Stimulated activated naive CD4-positive, alpha-beta T cell treated with Interleukin-2 at 50 U/mL for 16 hours (primary cell): Measurements from ENCODE around the gene SYNGR4.
A peak's percentile ranks its signal among the peaks of the same experiment; 100 is the strongest.
"Not testable (repeated sequence)": the region's sequence is repeated elsewhere in the genome, so short reads cannot be mapped to it uniquely, and the experiment has no call there.

ENCODE experiments used
- DNase-seq: peaks from one replicate; lab custom pipeline; 2025; lab: John Stamatoyannopoulos, UW

Gene SYNGR4

DNA sequence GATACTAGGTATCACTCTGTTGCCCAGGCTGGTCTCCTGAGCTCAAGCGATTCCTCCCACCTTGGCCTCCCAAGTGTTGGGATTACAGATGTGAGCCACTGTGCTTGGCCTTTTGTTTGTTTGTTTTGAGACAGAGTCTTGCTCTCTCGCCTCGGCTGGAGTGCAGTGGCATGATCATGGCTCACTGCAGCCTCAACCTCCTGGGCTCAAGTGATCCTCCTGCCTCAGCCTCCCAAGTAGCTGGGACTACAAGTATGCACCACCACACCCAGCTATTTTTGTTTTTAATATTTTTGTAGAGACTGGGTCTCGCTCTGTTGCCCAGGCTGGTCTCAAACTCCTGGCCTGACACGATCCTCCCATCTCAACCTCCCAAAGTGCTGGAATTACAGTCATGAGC is 7.6 kb downstream of the SYNGR4 start:
- DNase-seq: not testable (repeated sequence)

DNA sequence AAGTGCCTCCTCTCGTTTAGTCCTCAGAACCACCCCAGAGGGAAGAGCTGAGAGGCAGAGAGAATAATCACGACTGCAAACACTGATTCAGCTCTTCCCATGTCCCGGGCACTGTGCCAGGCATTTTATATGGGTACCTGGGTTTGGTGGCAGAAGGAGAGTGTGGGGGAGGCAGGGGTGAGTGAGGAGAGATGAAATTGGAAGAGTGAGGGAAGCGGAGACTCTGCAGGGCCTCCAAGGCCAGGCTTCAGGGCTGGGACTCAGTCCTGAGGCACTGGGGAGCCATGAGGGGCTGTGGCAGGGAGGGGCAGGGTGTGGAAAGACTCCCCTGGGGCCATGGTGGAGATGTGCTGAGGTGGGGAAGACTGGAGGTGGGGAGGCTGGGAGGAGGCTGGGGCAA is 8.7 kb downstream of the SYNGR4 start:
- DNase-seq: no peak

DNA sequence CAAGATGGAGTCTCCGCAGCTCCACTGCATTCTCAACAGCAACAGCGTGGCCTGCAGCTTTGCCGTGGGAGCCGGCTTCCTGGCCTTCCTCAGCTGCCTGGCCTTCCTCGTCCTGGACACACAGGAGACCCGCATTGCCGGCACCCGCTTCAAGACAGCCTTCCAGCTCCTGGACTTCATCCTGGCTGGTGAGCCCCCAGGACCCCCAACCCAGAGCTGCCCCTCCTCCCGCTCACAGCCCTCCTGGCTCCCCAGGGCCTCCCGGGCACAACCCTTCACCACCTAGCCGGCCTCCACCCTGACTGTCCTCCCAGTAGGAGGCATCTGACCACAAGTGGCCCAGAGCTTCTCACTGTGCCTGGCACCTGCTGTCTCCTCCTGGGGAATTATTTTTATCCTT is 9.4 kb downstream of the SYNGR4 start:
- no peak for DNase-seq

DNA sequence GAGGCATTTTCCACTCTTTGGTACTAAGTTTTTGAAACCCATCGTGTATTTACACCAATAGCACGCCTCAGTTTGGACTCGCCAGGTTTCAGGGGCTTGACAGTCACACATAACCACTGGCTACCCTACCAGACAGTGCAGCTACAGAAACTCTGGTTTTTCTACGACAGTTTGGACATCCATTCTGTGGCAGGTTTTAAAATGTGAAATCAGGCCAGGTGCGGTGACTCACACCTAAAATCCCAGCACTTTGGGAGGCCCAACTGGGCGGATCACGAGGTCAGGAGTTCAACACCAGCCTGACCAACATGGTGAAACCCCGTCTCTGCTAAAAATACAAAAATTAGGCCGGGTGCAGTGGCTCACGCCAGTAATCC is 14.0 kb downstream of the SYNGR4 start:
- no peak for DNase-seq

DNA sequence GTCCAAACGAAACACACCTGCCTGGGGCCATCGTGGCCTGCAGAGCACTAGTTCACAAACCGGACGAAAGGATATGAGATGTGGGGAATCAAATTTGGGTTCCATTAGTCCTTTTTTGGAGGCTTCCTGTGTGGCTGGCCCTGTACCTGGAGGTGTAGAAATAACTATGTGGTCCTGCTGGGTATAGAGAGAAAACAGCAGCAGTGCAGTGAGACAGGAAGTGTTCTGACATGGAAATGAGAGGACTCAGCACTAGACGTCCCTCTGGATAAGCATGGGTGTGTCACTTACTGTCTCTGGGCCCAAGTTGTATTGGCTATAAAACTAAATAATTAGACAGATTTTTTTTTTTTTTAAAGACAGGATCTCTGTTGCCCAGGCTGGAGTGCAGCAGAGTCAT is 14.9 kb downstream of the SYNGR4 start:
- DNase-seq: no peak

DNA sequence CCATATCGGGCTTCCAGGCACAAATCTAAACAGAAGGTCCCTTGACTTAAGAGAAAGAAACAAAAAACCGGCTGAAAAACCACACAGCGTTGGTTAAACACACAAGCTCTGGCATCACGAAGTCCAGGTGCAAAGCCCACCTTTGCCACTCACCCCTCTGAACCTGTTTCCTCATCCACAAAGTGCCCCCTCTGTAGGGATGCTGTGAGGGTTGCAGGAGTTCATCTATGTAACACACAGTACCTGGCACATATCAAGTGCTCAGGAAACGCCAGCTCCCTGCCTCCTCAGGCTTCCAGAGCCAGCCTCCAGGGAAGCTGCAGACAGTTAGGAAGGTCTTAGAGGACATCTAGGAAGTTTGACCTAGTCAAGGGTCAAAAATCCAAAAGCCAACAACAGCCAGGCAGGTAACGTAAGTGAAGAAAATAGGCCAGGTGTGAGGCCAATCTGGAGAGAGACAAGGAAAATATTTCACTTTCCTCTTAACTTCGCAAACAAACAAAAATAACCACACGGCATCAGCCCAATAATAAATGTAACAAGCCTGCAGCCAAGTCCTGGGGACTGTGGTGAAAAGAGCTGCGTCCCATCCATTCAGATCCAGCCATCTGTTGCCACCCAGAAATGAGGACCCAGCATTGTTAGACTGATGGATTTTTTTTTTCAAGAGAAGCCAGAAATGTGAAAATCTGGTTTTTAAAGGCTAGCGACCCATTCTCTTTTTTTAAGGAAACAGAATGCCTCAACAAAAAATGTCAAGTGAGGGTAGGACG is 17.2 kb downstream of the SYNGR4 start:
- no peak for DNase-seq

DNA sequence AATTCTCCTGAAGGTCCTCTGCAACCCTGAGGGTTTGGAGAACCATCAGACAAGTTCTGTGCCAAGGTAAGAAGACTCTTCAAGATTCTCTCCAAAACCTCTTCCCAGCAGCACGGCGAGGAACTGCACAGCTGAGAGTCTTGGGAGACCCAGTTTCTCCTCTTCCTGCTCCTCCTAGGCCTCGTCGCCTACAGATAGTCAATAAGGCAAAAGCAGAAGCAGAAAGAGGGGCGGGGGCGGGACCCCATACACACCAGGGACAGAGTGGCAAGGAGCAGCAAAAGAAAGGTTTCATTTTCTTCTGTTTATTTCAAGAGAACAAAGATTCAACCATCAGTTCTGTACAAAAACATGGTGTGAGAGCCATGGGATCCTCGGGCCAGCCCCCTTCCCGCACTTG is 18.1 kb downstream of the SYNGR4 start:
- no peak for DNase-seq

DNA sequence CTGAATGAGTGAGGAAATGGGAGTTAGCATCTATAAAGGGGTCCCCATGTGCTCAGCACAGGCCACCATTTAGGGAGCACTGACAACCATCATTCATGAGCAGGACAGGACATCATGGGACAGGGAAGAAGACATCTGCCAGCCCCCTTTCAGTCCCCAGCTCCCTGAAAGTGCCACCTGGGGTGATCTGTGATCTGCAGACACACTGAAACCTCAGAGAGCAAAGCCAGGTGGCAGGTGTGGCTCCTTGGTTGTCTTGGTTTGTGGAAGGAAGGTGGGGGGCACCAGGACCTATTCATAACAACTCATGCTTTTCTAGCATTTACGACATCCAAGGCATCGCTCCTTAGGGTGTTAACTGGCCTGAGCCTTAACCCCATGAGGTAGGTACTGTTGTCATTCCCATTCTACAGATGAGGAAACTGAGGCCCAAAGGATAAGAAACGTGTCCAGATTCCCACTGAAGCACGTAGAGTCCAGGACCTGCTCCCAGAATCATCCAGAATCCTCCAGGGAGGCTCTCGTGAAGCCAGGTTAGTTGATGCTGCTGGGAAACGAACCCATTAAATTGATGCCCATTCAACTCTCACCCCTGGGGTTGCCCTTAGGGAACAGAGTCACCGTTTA is 21.4 kb downstream of the SYNGR4 start:
- no peak for DNase-seq

DNA sequence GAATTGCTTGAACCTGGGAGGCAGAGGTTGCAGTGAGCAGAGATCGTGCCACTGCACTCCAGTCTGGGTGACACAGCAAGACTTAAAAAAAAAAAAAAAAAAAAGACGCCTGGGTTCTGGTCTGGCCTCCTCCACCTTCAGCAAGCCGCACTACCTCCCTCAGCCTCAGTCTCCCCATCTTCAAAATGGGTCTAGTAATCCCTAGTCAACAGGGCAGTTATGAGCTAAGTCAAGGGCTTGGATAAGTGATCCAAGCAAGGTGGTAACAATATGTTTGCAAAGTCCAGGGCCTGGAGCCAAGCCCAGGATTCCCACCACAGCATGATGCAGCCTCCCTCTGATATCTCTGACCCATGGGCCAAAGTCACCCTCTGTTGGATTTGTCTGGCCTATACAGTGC is 22.8 kb downstream of the SYNGR4 start:
- DNase-seq: no peak

DNA sequence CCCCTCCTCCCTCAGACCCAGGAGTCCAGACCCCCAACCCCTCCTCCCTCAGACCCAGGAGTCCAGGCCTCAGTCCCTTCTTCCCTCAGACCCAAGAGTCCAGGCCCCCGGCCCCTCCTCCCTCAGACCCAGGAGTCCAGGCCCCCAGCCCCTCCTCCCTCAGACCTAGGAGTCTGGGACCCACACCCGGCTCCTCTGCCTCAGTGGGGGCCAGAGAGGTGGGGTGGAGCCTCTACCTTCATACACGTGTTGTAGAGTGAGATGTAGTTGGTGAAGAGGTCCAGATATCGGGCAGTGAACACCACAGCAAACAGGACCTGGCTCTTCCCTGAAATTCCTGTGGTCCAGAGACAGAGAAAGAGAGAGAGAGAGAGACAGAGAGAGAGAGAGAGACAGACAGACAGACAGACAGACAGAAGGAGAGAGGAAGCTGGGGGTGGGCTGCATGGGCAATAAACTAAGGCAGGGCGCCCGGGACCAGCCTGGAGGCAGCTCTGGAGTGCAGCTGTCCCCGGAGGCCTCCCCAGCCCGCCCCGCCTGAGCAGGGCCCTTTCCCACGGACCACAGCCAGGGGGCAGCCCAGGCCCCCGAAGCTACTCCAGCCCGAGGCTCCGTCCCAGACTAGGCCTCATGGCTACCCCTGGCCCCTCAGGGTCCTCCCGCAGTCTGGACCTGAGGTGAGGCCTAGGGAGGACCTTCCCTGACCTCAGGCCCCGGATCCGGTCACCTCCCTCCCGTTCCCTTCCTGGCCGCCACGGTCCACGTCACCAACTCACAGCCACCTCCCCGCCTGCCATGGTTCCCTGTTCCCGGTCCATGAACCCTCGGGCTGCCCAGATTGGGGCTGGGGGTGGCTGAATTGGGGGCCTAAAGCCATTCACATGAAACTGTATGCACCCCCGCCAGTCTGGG is 26.3 kb downstream of the SYNGR4 start:
- DNase-seq: peak; percentile 52

DNA sequence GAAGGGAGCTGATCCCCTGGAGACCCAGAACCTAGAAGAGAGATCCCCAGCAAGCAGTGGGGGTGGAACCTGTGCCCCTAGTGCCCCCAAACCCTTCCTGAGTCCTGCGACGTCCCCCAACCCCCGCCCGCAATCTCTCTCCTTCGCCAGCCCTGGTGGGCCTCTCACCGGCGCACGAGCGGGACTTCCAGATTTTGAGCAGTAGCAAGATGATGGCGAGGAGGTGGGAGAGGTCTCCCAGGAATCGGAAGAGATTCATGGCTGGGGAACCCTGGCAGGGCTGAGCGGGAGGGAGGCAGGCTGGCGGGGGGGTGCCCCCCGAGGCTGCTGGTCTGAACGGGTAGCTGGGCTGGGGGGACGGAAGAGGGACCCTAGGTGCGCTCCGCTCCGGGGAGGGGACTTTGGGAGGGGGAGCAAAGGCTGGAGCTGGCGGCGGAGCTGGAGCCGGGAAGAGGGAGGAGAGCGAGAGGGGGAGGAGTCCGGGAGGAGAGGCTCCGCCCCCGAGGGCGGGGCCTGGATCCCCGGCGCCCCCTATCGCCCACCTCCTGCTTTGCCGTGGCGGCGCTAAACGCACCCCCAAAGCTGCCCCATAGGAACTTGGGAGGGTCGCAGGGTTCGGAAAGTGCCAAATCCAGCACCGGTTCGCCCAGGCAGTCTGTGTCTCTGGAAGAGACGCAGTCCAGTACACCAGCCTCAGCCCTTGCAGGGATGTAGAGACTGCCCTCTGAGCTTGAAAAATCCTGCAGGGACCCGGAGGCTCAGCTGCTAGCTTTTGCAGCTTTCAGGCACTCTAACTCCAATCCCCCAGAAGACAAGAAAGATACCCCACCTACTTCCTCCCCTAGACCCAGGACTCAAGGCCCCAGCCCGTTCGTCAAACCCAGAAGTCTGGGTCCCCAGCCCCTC is 27.2 kb downstream of the SYNGR4 start, which contains the start of gene KDELR1:
TSS of gene KDELR1 (minus strand) at position 452 of the 906 bp plus-strand sequence. CDS start at position 259, 193 bp downstream.
- peak; percentile 55 for DNase-seq

DNA sequence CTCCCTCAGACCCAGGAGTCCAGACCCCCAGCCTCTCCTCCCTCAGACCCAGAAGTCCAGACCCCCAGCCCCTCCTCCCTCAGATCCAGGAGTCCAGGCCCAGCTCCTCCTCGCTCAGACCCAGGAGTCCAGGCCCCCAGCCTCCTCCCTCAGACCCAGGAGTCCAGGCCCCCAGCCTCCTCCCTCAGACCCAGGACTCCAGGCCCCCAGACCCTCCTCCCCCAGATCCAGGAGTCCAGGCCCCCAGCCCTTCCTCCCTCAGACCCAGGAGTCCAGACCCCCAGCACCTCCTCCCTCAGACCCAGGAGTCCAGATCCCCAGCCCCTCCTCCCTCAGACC is 27.8 kb downstream of the SYNGR4 start:
- not testable (repeated sequence) for DNase-seq

DNA sequence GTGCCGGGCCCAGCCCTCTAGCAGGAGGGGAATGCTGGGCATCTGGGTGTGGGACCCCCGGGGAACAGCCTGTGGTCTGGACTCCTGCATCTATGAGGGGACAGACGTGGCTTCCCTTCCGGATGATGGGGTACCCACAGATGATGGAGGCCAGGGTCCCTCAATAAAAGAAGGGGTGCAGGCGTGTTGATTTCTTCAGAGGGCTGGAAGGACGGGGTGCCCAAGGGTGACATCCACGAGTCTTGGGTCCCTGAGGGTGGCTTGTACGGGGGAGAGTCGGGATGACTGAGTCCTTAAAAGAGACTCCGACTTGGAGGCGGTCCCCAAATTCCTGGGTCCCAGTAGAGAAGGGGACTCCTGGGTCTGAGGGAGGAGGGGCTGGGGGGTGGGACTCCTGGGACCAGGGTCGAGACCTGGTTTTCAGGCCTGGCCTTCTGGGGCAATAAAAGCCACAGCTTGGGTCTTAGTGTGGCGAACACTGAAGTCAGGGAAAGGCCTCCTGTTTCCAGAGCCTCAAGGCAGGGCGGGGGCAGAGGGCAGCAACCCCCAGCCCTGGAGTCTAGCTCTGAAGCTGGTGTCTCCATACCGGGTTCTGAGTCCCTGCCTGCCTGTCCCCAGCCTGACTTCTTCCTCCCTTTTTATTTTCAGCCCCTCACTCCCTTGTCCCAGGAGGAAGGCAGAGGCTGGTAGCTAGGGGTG is 28.8 kb downstream of the SYNGR4 start:
- DNase-seq: no peak

DNA sequence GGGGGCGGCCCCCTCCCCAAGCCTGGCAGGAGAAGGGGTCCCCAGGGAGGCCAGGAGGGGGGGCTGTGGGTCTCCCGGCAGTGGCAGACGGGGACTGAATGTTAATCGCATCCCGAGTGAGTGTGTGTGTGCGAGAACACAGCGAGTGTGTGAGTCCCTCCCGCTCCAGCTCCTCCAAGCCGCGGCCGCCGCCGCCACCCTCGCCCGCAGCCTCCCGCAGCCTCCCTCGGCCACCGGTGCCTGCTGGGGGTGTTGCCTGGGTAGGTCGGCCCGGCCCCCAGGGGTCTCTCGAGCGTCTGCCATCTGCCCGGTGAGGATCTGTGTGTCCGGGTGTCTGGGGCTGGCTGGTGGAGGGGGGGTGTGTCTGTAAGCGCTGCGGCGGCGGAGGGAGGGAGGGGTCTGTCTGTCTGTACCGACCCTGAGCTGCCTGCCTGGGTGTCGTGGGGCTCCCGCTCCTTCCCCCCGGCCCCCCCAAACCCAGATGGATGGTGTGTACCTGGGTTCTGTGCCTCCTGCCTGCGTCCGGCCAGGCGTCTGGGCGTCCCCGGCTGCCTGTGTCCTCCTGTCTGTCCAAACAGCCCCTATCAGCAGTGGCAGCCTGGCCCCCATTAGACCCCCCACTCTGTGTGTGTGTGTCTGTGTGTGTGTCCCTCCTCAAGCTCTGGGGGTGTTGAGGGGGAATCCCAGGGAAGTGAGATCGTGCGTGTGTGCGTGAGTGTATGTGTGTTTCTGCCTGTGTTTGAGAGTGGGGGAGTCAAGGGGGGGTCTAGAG is 29.6 kb downstream of the SYNGR4 start, which contains the start of gene GRIN2D:
TSS of gene GRIN2D (plus strand) at position 110 of the 772 bp plus-strand sequence. CDS start 4,725 bp downstream, outside the sequence.
- peak; percentile 13 for DNase-seq

DNA sequence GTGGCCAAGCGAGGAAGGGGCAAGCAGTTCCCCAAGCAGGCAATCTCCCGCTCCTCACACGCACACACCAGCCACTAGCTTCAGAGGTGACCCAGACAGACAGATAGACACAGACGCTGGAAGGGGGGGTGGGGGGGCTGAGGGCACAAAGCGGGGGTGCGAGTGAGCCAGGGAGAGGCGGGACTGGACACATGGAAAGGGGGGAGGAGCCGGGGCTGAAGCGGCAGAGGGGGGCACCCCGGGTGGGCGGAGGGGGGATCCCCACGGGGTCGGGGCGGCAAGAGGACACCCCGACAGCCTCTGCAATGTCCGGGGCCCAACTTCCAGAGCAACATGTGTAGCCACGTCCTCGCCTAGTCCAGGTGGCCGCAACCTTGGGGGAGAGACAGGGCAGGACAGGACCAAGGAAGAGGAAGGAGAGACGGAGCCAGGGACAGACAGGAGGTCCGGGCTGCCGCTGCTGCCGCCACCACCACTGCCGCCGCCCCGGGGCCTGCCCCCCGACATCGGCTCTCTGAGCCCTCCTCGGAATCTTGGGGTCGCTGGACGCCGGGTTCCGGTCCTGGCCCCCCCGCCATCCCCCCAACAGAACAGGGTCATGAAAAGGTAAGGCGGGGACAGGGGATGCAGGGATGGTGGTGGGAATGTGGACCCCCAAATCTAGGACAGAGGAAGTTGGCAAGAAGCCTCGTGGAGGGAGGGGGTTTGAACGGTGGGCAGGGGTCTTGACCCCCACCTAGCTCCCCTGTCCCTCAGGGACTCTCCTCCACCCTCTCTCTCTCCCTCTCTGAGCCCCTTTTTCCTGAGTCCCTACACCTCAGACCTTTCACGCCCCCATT is 30.4 kb downstream of the SYNGR4 start:
- peak; percentile 4 for DNase-seq

DNA sequence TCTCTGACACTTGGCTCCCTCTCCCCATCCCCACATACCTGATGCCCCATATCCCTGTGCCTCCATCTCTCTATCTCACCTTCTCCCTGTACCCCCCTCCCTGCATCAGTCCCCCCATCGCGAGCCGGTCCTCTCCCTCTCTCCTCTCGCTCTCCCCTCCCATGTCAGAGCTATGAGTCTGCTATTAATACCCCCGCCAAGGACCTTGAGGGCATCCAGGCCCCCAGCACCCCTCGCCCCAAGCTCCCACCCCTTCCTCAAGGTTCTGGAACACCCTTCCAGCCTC is 30.9 kb downstream of the SYNGR4 start:
- no peak for DNase-seq

DNA sequence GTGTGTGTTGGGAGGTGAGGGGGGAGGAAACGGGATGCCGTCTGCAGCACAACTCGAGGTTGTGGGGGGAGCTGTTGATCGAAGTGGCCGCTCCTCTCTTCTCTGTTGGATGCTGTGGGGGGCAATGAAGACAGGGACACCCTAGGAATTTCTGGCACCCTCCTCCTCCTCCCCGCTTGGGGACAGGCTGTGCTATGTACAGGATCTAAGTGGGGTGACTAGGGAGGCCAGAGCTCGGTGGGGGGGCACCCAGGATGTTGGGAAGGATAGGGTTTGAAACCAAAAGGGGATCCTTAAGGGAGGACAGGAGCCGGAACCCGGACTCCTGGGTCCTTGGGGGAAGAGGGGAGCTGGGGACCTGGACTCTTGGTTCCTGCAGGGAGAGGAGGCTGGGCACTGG is 31.3 kb downstream of the SYNGR4 start:
- no peak for DNase-seq

DNA sequence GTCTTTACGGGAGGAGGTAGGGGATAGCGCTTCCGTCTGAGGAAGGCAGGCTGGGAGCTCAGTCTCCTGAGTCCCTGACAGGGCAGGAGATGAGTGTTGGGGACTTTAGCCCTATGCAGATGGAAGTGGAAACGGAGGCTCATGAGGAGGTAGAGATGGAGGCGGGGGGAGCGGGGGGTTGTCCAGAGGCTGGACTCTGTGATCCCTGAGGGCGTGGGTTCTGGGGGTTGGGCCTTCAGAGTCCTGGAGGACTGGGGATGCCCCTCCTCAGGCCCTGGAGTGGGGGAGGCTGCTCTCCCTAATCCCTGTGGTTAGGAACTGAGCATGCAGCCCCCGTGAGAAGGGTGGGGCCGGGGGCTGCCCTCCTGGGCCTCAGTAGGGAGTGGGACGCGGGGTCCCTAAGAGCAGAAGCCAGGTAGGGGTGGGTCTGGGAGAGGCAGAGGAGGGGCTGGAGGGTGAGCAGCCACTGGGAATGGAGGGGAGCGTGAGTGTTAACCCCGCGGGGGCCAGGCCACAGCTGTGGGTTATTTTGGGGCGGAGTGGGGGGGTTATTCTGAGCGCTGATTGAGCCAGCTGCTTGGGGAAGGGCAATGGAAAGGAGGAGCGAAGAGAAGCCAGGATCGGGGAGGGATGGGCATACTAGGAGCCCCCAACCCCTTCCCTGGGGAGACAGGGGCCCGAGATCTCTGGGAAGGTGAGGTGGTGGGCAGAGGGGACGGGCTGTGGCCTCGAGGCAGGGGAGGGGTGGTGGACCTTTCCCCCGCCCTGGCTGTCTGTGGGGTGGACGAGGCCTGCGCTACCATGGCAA is 32.1 kb downstream of the SYNGR4 start:
- no peak for DNase-seq

DNA sequence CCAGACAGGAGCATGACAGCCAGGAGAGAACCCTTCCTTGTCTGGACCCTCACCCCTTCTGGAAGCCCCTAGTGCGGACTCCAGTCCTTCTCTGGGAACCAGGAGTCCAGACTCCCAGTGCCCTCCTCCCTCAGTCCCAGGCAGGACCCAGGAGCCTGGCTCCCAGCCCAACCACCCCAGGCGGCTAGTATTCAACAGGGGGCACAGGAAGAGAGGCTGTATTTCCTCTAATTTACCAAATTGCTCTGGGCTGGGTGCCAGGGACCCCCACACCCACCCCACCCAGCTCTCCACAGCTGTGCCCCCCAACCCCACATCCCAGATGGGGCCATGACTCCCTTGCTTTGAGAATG is 32.6 kb downstream of the SYNGR4 start:
- no peak for DNase-seq
